ENCODE measurements around the gene FFAR3.

The FFAR3 gene

GRCh38 chr19:35404879-35405622 lies 46.8 kb downstream of the FFAR3 start:
- DNase-seq = peak; percentile 12

GRCh38 chr19:35407619-35408018 lies 49.4 kb downstream of the FFAR3 start:
- DNase-seq = no peak

- DNase-seq = peak; percentile 41
Measured at GRCh38 chr19:35408284-35409171, 50.3 kb downstream of the FFAR3 start.

DNA sequence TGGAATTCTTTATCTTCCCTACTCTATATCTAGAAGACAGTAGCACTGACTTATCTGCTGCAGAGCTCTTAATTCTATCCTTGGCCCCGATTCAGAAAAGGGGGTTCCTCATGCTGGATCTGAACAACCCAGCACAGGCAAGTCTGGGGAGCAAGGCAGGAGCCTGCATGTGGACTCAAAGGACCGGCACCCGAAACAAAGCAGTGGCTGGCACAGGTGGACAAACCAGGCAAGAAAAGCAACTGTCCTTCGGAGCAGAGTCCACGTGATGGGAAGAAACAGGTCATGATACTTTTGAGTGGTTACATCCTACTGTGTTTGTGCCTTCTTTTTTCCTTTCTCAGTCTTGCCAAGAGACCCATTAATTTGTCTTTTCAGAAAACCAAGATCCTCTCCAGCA lies 50.9 kb downstream of the FFAR3 start:
- no peak for DNase-seq

Measured in hematopoietic multipotent progenitor cell treated with erythropoietin and hydrocortisone succinate and interleukin-3 and kit ligand, for 8 days (in vitro differentiated cells).